Keratinocyte (primary cell): ENCODE data around the gene LAMA3. TPM values are rescaled to one million over a fixed set of nuclear protein-coding genes. Genes with fewer than 3 reads are reported as not detected.

Source experiments
- DNase-seq: peaks from one replicate; pipeline ENCODE4 v3.0.0-alpha.2; 2011; ENCODE audit warnings: low read depth, missing footprints, low spot score
- FAIRE-seq: peaks from 2 replicates; lab custom pipeline; 2011; peaks lifted over from hg19 to GRCh38; lab: Jason Lieb, UNC
- H2AFZ ChIP-seq: 2 replicates; pipeline ENCODE4 v1.6.0; 2012; ENCODE audit warnings: low read length, control low read depth, inconsistent platforms; ENCODE audit not compliant: control insufficient read depth
- H3K27ac ChIP-seq: 2 replicates; pipeline ENCODE4 v1.5.1; 2011; ENCODE audit warnings: low read length; ENCODE audit not compliant: control insufficient read depth, insufficient read depth
- H3K27me3 ChIP-seq: 3 replicates; pipeline ENCODE4 v1.6.0; 2011; ENCODE audit warnings: low read length; ENCODE audit not compliant: control insufficient read depth, insufficient read depth; ENCODE audit errors: extremely low read depth
- H3K36me3 ChIP-seq, 2 experiments: 2 replicates in 1 of 2; 3 replicates in 1 of 2; pipeline ENCODE4 v1.5.1; 2011; ENCODE audit warnings: low read length in 2 of 2, mild to moderate bottlenecking in 1 of 2; ENCODE audit not compliant: control insufficient read depth in 2 of 2, insufficient read depth in 2 of 2; ENCODE audit errors: extremely low read depth in 1 of 2
- H3K4me1 ChIP-seq: 3 replicates; pipeline ENCODE4 v1.5.1; 2011; ENCODE audit warnings: low read length; ENCODE audit not compliant: control insufficient read depth, insufficient read depth; ENCODE audit errors: extremely low read depth
- H3K4me2 ChIP-seq: 3 replicates; pipeline ENCODE4 v1.6.0; 2011; ENCODE audit warnings: low read depth, low read length; ENCODE audit not compliant: control insufficient read depth, insufficient read depth; ENCODE audit errors: extremely low read depth
- H3K4me3 ChIP-seq, 3 experiments: fragments of 200-600 bp in 1 of 3; sonication (generic) in 1 of 3; 2 replicates in 2 of 3; 3 replicates in 1 of 3; pipeline ENCODE4 v1.5.1; 2011 to 2016; ENCODE audit warnings: low read length in 3 of 3, mild to moderate bottlenecking in 3 of 3, control low read depth in 2 of 3, inconsistent platforms in 1 of 3, low read depth in 1 of 3, mixed read lengths in 1 of 3, mixed run types in 1 of 3, moderate library complexity in 1 of 3; ENCODE audit not compliant: control insufficient read depth in 2 of 3, insufficient read depth in 2 of 3; ENCODE audit errors: extremely low read depth in 1 of 3
- H3K79me2 ChIP-seq: 2 replicates; pipeline ENCODE4 v1.6.0; 2012; ENCODE audit warnings: low read length; ENCODE audit not compliant: control insufficient read depth, insufficient read depth
- H3K9ac ChIP-seq: 3 replicates; pipeline ENCODE4 v1.6.0; 2011; ENCODE audit warnings: low read length; ENCODE audit not compliant: control insufficient read depth, insufficient read depth; ENCODE audit errors: extremely low read depth
- H3K9me1 ChIP-seq: 3 replicates; pipeline ENCODE4 v1.6.0; 2011; ENCODE audit warnings: low read length; ENCODE audit not compliant: control insufficient read depth, insufficient read depth; ENCODE audit errors: extremely low read depth
- H3K9me3 ChIP-seq: 2 replicates; pipeline ENCODE4 v1.5.1; 2012; ENCODE audit warnings: low read depth, low read length; ENCODE audit not compliant: control insufficient read depth
- H4K20me1 ChIP-seq: 3 replicates; pipeline ENCODE4 v1.6.0; 2011; ENCODE audit warnings: low read length; ENCODE audit not compliant: control insufficient read depth, insufficient read depth; ENCODE audit errors: extremely low read depth
- EZH2 ChIP-seq: IDR thresholded peaks from one replicate; pipeline ENCODE4 v1.6.1; 2012; ENCODE audit warnings: inconsistent platforms, mild to moderate bottlenecking, low read length, moderate library complexity
- dilution Hi-C: fragments of 300-500 bp; cut with MboI; formaldehyde crosslinking; loops from one replicate; pipeline ENCODE4 v1.7.0; 2020; ENCODE audit warnings: low sequenced_read_pairs; ENCODE audit not compliant: extremely low pct_ligation_motif_present
- polyA plus RNA-seq, 5 experiments: library from polyadenylated mRNA; depleted of rRNA in 3 of 5; stranded (reverse) in 3 of 5; stranded (forward) in 1 of 5; unstranded in 1 of 5; fragments of >200 nt; gene quantifications; 1 replicate in 1 of 5; 2 replicates in 3 of 5; 3 replicates in 1 of 5; pipeline versions ENCODE4 v1.2.1 to v1.2.3, GENCODE V29; 2011 to 2012; ENCODE audit warnings: missing spikeins in 2 of 5, low read depth in 1 of 5, low replicate concordance in 1 of 5
- TF ChIP-seq, protein P1 (sequence below), 3 experiments: IDR thresholded peaks in 1 of 3; conservative IDR thresholded peaks in 1 of 3; optimal IDR thresholded peaks in 1 of 3; 2 replicates in 2 of 3; 3 replicates in 1 of 3; pipeline versions ENCODE3 to v1.5.1; 2011; ENCODE audit warnings: low read length in 3 of 3, mild to moderate bottlenecking in 3 of 3, moderate library complexity in 2 of 3, control low read depth in 1 of 3, inconsistent platforms in 1 of 3; ENCODE audit not compliant: insufficient read depth in 2 of 3; ENCODE audit errors: extremely low read depth in 1 of 3

LAMA3 gene
- polyA plus RNA-seq, 1 donor (not counting 4 experiments of a cell fraction or from before 2014, with no cell fraction given) = 1,944 TPM

DNA sequence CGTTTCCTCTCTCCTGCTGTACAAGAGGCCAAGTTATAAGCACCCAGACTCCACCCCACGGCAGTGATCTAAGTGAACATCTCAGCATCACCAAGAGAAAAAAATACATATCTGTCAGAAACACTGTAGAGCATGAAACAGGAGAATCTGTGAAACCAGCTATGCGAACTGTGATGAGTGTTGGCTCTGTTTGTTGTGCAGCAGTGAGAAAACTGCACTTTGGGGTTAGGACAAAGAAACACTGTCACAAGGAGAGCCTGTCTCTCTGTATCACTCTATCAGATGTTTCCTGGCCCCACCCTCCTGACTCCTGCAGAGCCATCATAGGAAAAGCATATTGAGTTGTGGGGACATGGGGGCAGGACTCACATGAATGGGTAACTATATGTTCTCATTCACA is 87.1 kb downstream of the LAMA3 start:
- dilution Hi-C loops = no loop called here
- no peak for DNase-seq
- no peaks in the 10 kb centered on the region for H3K9me3 ChIP-seq

GRCh38 chr18:23778828-23779227 is 89.6 kb downstream of the LAMA3 start:
- FAIRE-seq (no peak), DNase-seq (no peak)
- Histone ChIP-seq H3K27ac (no peak overlapping the region), H4K20me1 (no peaks in the 10 kb centered on the region), H3K9ac (no peak overlapping the region), H3K27me3 (no peaks in the 10 kb centered on the region), H2AFZ (no peak overlapping the region), H3K4me1 (no peaks in the 10 kb centered on the region), H3K9me3 (no peaks in the 10 kb centered on the region), H3K4me2 (no peak overlapping the region), H3K79me2 (no peaks in the 10 kb centered on the region), H3K4me3 (no peak overlapping the region), H3K9me1 (no peaks in the 10 kb centered on the region), H3K36me3 (no peaks in the 10 kb centered on the region)
- TF ChIP-seq, protein P1, sequence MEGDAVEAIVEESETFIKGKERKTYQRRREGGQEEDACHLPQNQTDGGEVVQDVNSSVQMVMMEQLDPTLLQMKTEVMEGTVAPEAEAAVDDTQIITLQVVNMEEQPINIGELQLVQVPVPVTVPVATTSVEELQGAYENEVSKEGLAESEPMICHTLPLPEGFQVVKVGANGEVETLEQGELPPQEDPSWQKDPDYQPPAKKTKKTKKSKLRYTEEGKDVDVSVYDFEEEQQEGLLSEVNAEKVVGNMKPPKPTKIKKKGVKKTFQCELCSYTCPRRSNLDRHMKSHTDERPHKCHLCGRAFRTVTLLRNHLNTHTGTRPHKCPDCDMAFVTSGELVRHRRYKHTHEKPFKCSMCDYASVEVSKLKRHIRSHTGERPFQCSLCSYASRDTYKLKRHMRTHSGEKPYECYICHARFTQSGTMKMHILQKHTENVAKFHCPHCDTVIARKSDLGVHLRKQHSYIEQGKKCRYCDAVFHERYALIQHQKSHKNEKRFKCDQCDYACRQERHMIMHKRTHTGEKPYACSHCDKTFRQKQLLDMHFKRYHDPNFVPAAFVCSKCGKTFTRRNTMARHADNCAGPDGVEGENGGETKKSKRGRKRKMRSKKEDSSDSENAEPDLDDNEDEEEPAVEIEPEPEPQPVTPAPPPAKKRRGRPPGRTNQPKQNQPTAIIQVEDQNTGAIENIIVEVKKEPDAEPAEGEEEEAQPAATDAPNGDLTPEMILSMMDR (optimal IDR thresholded peaks at IDR 0.05 in 1 of 3, IDR thresholded peaks at IDR 0.05 in 1 of 3, conservative IDR thresholded peaks at IDR 0.05 in 1 of 3; ENCODE audit: extremely low read depth in 1 of 3, insufficient read depth in 2 of 3, low read length in 3 of 3) = no peak
- TF ChIP-seq EZH2 = no peak
- dilution Hi-C loops = no loop called here

More for the DNA sequence above, 87.1 kb downstream of the LAMA3 start:
- H3K4me1 ChIP-seq = no peaks in the 10 kb centered on the region
- no peak overlapping the region for H3K4me3 ChIP-seq
- H3K4me2 ChIP-seq = no peak overlapping the region
- no peaks in the 10 kb centered on the region for H3K79me2 ChIP-seq
- H2AFZ ChIP-seq = no peak overlapping the region
- H3K9ac ChIP-seq = no peak overlapping the region
- H3K27ac ChIP-seq = no peak overlapping the region
- H3K36me3 ChIP-seq = no peaks in the 10 kb centered on the region
- TF ChIP-seq EZH2 = no peak
- TF ChIP-seq, protein P1 (optimal IDR thresholded peaks at IDR 0.05 in 1 of 3, IDR thresholded peaks at IDR 0.05 in 1 of 3, conservative IDR thresholded peaks at IDR 0.05 in 1 of 3; ENCODE audit: extremely low read depth in 1 of 3, insufficient read depth in 2 of 3, low read length in 3 of 3) = no peak
- H3K9me1 ChIP-seq = no peaks in the 10 kb centered on the region
- H4K20me1 ChIP-seq = no peaks in the 10 kb centered on the region
- no peak for FAIRE-seq
- H3K27me3 ChIP-seq = no peaks in the 10 kb centered on the region
